ENCODE results near the gene ITGA5. TPM values are rescaled to one million over a fixed set of nuclear protein-coding genes. Genes with fewer than 3 reads are reported as not detected.
A peak's percentile ranks its signal among the peaks of the same experiment; 100 is the strongest.

The ITGA5 gene
- total and polyA plus RNA-seq, 2 of the 13 experiments (the other 11 are each of a cell fraction or from before 2014, with no cell fraction given): 0.20 to 0.40 TPM

DNA sequence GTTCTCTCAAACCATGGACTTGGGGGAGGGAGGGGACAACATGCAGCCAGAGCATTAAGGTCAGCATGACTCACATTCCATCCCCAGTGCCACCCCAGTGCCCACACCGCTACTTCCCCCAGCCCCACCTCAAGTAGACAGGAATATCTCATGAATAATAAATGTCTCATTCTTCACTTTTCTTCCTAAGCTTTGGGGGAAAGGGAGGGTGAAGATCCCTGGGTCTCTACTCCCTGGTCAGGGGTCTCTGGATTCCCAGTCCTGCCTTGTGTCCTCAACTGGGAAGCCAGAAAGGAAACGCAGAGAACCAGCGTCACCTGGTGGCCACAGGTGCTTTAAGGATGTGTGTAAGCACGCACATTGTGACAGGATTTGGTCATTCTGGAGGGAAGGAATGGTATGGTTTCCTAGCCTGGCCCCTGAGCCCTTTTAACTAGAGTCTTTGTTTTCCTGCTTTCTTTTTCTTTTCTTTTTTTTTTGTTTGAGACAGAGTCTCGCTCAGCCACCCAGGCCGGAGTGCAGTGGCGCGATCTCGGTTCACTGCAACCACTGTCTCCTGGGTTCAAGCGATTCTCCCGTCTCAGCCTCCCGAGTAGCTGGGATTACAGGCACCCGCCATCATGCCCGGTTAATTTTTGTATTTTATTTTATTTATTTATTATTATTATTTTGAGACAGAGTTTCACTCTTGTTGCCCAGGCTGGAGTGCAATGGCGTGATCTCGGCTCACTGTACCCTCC lies 58.2 kb downstream of the ITGA5 start:
- H3K27ac ChIP-seq (ENCODE audit: extremely low read length, insufficient read depth, low read length): no peak overlapping the region
- no peaks in the 10 kb centered on the region for H3K36me3 ChIP-seq (replicated peaks in 1 of 2; ENCODE audit: control insufficient read depth in 1 of 2, insufficient read depth in 2 of 2, low read length in 2 of 2)
- in situ Hi-C loops (cut with HindIII; ENCODE audit: extremely low pct_ligation_motif_present, low pct_unique_long_range_greater_than_20kb) (loop anchor here (5.0 to 10.0 kb wide), 3 partner anchors 64 to 346 kb away; no protein-coding TSS in a partner anchor), intact Hi-C loops (cut with micrococcal nuclease; ENCODE audit: unreplicated experiment) (loop anchor here (1.0 to 10.0 kb wide), 3 partner anchors 110 to 356 kb away; partner anchors contain the start of genes HOXC8 and HOXC9)
- ChIA-PET POLR2A (interaction anchor here (1.9 to 4.4 kb wide), 2 partner anchors 15 to 81 kb away, joined by 4 to 53 read pairs; partner anchors contain the start of genes CBX5 and HNRNPA1), CTCF (ENCODE audit: low intra/inter-chr PET ratio, low total read pairs) (interaction anchor here (0.8 to 3.5 kb wide), 9 partner anchors 8 to 147 kb away, joined by 3 to 40 read pairs (median 8); partner anchors contain the start of gene COPZ1)
- FAIRE-seq (peak; percentile 91), ATAC-seq (peak; percentile 61), DNase-seq (ENCODE audit: low spot score) (peak; percentile 82)
- H3K27me3 ChIP-seq (ENCODE audit: control insufficient read depth in 1 of 2, insufficient read depth in 2 of 2, low read length in 2 of 2): no peaks in the 10 kb centered on the region; a peak in 1 of 5 replicates
- peaks cover 36% of the 10 kb centered on the region for H3K4me1 ChIP-seq (ENCODE audit: insufficient read depth, low read length)
- H3K79me2 ChIP-seq (ENCODE audit: insufficient read depth, low read length): no peaks in the 10 kb centered on the region
- H3K4me3 ChIP-seq (replicated peaks in 1 of 3; ENCODE audit: insufficient read depth in 1 of 3, low read depth in 2 of 3, low read length in 3 of 3): peak overlapping the region in 2 of 3 experiments; percentile 1 to 70; a peak in 3 of 6 replicates
- no peaks in the 10 kb centered on the region for H3K9me3 ChIP-seq (ENCODE audit: low read length)
- BruUV-seq (replicated peaks): no TSS peak
- no peaks in the 10 kb centered on the region for H4K20me1 ChIP-seq (ENCODE audit: insufficient read depth, low read length)
- peak overlapping the region; percentile 94 for H3K4me2 ChIP-seq (ENCODE audit: low read depth, low read length)
- H2AFZ ChIP-seq (ENCODE audit: low read length): no peak overlapping the region
- 47% methylated on average over 16 of the region's 16 CpGs for WGBS (ENCODE audit: low lambda C conversion rate)
- peak overlapping the region; percentile 24 for H3K9ac ChIP-seq (ENCODE audit: insufficient read depth, low read depth, low read length)
- TF ChIP-seq HNRNPK (IDR thresholded peaks at IDR 0.05; ENCODE audit: low read depth, low read length, poor library complexity, severe bottlenecking) (no peak), IKZF1 (IDR thresholded peaks at IDR 0.05) (no peak), NR2F1 (CRISPR knock-in tag; IDR thresholded peaks at IDR 0.05) (peak in 1 of 2 experiments; percentile 63; a peak in 2 of 4 replicates), NCOA1 (CRISPR knock-in tag; IDR thresholded peaks at IDR 0.05) (no peak), EEA1 (CRISPR knock-in tag; IDR thresholded peaks at IDR 0.05; ENCODE audit: borderline replicate concordance) (no peak), ZNF460 (CRISPR knock-in tag; IDR thresholded peaks at IDR 0.05; ENCODE audit: borderline replicate concordance) (no peak), SOX6 (IDR thresholded peaks at IDR 0.05) (no peak), SOX6 (CRISPR knock-in tag; IDR thresholded peaks at IDR 0.05) (no peak; the same call in 1 of the 2 replicates), ZNF451 (CRISPR knock-in tag; IDR thresholded peaks at IDR 0.05) (no peak), SIX1 (CRISPR knock-in tag; IDR thresholded peaks at IDR 0.05; ENCODE audit: borderline replicate concordance) (no peak), ZNF264 (CRISPR knock-in tag; IDR thresholded peaks at IDR 0.05) (no peak), TOE1 (CRISPR knock-in tag; IDR thresholded peaks at IDR 0.05) (no peak), NFYC (CRISPR knock-in tag; IDR thresholded peaks at IDR 0.05) (no peak), CC2D1A (CRISPR knock-in tag; IDR thresholded peaks at IDR 0.05) (no peak)
- TF ChIP-seq, protein P1, sequence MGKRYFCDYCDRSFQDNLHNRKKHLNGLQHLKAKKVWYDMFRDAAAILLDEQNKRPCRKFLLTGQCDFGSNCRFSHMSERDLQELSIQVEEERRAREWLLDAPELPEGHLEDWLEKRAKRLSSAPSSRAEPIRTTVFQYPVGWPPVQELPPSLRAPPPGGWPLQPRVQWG (CRISPR knock-in tag; IDR thresholded peaks at IDR 0.05; ENCODE audit: borderline replicate concordance, low read depth): no peak
- TF ChIP-seq, protein P2, sequence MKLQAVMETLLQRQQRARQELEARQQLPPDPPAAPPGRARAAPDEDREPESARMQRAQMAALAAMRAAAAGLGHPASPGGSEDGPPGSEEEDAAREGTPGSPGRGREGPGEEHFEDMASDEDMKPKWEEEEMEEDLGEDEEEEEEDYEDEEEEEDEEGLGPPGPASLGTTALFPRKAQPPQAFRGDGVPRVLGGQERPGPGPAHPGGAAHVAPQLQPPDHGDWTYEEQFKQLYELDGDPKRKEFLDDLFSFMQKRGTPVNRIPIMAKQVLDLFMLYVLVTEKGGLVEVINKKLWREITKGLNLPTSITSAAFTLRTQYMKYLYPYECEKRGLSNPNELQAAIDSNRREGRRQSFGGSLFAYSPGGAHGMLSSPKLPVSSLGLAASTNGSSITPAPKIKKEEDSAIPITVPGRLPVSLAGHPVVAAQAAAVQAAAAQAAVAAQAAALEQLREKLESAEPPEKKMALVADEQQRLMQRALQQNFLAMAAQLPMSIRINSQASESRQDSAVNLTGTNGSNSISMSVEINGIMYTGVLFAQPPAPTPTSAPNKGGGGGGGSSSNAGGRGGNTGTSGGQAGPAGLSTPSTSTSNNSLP (IDR thresholded peaks at IDR 0.05; ENCODE audit: low read depth, low read length): no peak
- TF ChIP-seq, protein P3, sequence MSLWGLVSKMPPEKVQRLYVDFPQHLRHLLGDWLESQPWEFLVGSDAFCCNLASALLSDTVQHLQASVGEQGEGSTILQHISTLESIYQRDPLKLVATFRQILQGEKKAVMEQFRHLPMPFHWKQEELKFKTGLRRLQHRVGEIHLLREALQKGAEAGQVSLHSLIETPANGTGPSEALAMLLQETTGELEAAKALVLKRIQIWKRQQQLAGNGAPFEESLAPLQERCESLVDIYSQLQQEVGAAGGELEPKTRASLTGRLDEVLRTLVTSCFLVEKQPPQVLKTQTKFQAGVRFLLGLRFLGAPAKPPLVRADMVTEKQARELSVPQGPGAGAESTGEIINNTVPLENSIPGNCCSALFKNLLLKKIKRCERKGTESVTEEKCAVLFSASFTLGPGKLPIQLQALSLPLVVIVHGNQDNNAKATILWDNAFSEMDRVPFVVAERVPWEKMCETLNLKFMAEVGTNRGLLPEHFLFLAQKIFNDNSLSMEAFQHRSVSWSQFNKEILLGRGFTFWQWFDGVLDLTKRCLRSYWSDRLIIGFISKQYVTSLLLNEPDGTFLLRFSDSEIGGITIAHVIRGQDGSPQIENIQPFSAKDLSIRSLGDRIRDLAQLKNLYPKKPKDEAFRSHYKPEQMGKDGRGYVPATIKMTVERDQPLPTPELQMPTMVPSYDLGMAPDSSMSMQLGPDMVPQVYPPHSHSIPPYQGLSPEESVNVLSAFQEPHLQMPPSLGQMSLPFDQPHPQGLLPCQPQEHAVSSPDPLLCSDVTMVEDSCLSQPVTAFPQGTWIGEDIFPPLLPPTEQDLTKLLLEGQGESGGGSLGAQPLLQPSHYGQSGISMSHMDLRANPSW (CRISPR knock-in tag; IDR thresholded peaks at IDR 0.05; ENCODE audit: borderline replicate concordance): no peak
- TF ChIP-seq, protein P4, sequence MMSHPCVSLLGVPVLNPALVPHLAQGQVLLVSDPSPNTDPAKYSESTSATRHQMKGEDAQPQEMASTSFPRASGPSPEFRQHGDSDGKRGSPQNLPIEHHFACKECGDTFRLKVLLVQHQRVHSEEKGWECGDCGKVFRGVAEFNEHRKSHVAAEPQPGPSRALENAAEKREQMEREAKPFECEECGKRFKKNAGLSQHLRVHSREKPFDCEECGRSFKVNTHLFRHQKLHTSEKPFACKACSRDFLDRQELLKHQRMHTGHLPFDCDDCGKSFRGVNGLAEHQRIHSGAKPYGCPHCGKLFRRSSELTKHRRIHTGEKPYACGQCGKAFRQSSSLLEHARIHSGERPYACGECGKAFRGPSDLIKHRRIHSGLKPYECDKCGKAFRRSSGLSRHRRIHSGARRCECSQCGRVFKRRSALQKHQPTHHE (CRISPR knock-in tag; IDR thresholded peaks at IDR 0.05; ENCODE audit: borderline replicate concordance): no peak
